DOHH2 (cell line): Measurements from ENCODE around the gene EML5.

Source experiments
- CTCF ChIP-seq: fragments of 200-600 bp; sonication (generic); IDR thresholded peaks from one replicate; pipeline ENCODE4 v1.5.1; 2014; ENCODE audit warnings: antibody characterized with exemption, mild to moderate bottlenecking, low read depth, low read length; ENCODE audit not compliant: poor library complexity, severe bottlenecking
- EZH2phosphoT487 ChIP-seq: fragments of 200-600 bp; sonication (generic); IDR thresholded peaks from 2 replicates; pipeline ENCODE4 v1.6.1; 2017; ENCODE audit warnings: borderline replicate concordance, mild to moderate bottlenecking, antibody characterized with exemption, low read length, moderate library complexity, mixed read lengths

GRCh38 chr14:88613552-88614010, 179.2 kb downstream of the EML5 start:
- TF ChIP-seq CTCF (no peak), EZH2phosphoT487 (no peak)
